GM12878 (cell line): ENCODE data around the gene EIF4E1B. TPM values are rescaled to one million over a fixed set of nuclear protein-coding genes. Genes with fewer than 3 reads are reported as not detected.

Experiments
- ATAC-seq: fragments of 200-7000 bp; cut with Tn5 transposase; 3 replicates; pipeline ENCODE4 v1.9.1; 2020; ENCODE audit warnings: mild to moderate bottlenecking, moderate library complexity
- BruUV-seq: library from RNA; stranded (reverse); fragments of 400-500 nt; replicated peaks from 2 replicates; lab custom pipeline; 2021; lab: Mats Ljungman, UMichigan
- CTCF ChIA-PET: fragments of 300-600 bp; sonication (Branson Sonifier 250); formaldehyde crosslinking; extraction: SDS; loops from one replicate; lab custom pipeline; 2021; ENCODE audit warnings: inconsistent platforms; lab: Yijun Ruan, JAX
- POLR2A ChIA-PET: fragments of 350-600 bp; formaldehyde crosslinking; extraction: SDS; loops from one replicate; lab custom pipeline; 2021; ENCODE audit warnings: inconsistent platforms; lab: Charles Lee
- RAD21 ChIA-PET: fragments of 300-600 bp; sonication (Branson Sonifier 250); formaldehyde crosslinking; loops from one replicate; lab custom pipeline; 2023; ENCODE audit warnings: antibody characterized with exemption; ENCODE audit not compliant: unreplicated experiment; lab: Charles Lee
- SMC1A ChIA-PET: fragments of 300-600 bp; sonication (Branson Sonifier 250); formaldehyde crosslinking; loops from one replicate; lab custom pipeline; 2023; ENCODE audit not compliant: unreplicated experiment, uncharacterized antibody; lab: Charles Lee
- DNase-seq: peaks from one replicate; pipeline ENCODE4 v3.0.0-alpha.2; 2011; ENCODE audit warnings: low read depth, low spot score
- FAIRE-seq: peaks from 3 replicates; lab custom pipeline; 2011; peaks lifted over from hg19 to GRCh38; lab: Jason Lieb, UNC
- H2AFZ ChIP-seq: 2 replicates; pipeline ENCODE4 v1.6.0; 2011; ENCODE audit warnings: low read depth, low read length, control low read depth; ENCODE audit not compliant: control insufficient read depth
- H3K27ac ChIP-seq: 2 replicates; pipeline ENCODE4 v1.5.1; 2011; ENCODE audit warnings: control low read depth; ENCODE audit not compliant: control insufficient read depth, insufficient read depth
- H3K27me3 ChIP-seq, 2 experiments: replicated peaks in 1 of 2; 2 replicates each; pipeline versions ENCODE4 v1.6.0 to v1.6.1; 2011; ENCODE audit warnings: low read length in 1 of 2; ENCODE audit not compliant: control insufficient read depth in 2 of 2, insufficient read depth in 2 of 2
- H3K36me3 ChIP-seq, 2 experiments: 2 replicates each; pipeline ENCODE4 v1.5.1; 2011; ENCODE audit warnings: low read length in 1 of 2; ENCODE audit not compliant: control insufficient read depth in 2 of 2, insufficient read depth in 2 of 2
- H3K4me1 ChIP-seq: 2 replicates; pipeline ENCODE4 v1.6.1; 2011; ENCODE audit warnings: mild to moderate bottlenecking, low read length, moderate library complexity, mixed read lengths; ENCODE audit not compliant: control insufficient read depth, insufficient read depth
- H3K4me2 ChIP-seq: 2 replicates; pipeline ENCODE4 v1.6.0; 2011; ENCODE audit warnings: control low read depth; ENCODE audit not compliant: control insufficient read depth, insufficient read depth
- H3K4me3 ChIP-seq: fragments of 200-600 bp; sonication (generic); 2 replicates; pipeline ENCODE4 v1.5.1; 2016
- H3K79me2 ChIP-seq: 2 replicates; pipeline ENCODE4 v1.6.0; 2011; ENCODE audit warnings: low read length; ENCODE audit not compliant: control insufficient read depth, insufficient read depth
- H3K9ac ChIP-seq: 2 replicates; pipeline ENCODE4 v1.8.0; 2011; ENCODE audit warnings: low read length, control low read depth, mixed read lengths; ENCODE audit not compliant: control insufficient read depth, insufficient read depth
- H3K9me3 ChIP-seq: replicated peaks from 3 replicates; pipeline ENCODE4 v1.5.1; 2011; ENCODE audit warnings: mild to moderate bottlenecking, low read length; ENCODE audit not compliant: control insufficient read depth, insufficient read depth
- H4K20me1 ChIP-seq: 2 replicates; pipeline ENCODE4 v1.6.0; 2011; ENCODE audit not compliant: control insufficient read depth, insufficient read depth
- GABPA ChIP-seq: IDR thresholded peaks from 2 replicates; pipeline ENCODE4 v1.6.1; 2014; ENCODE audit warnings: antibody characterized with exemption, low read depth, mild to moderate bottlenecking, inconsistent platforms
- SREBF1 ChIP-seq: IDR thresholded peaks from 2 replicates; pipeline ENCODE4 v1.6.1; 2012; ENCODE audit warnings: mild to moderate bottlenecking, low read length
- SUZ12 ChIP-seq: fragments of 200-600 bp; sonication (generic); IDR thresholded peaks from one replicate; pipeline ENCODE4 v1.6.1; 2018; ENCODE audit warnings: antibody characterized with exemption, mild to moderate bottlenecking; ENCODE audit not compliant: unreplicated experiment
- TAF1 ChIP-seq: IDR thresholded peaks from 2 replicates; pipeline ENCODE4 v1.6.1; 2011; ENCODE audit warnings: mild to moderate bottlenecking, low read depth, low read length, borderline replicate concordance
- ZSCAN29 ChIP-seq: fragments of 450-650 bp; IDR thresholded peaks from 2 replicates; pipeline ENCODE4 v1.6.1; 2017; ENCODE audit warnings: mild to moderate bottlenecking, moderate library complexity
- WGBS: methylation state at CpG from one replicate; pipeline ENCODE4 v1.1.6; 2016; ENCODE audit warnings: low lambda C conversion rate; ENCODE audit not compliant: insufficient replicate concordance, insufficient coverage; ENCODE audit errors: missing lambda C conversion rate; 5-methylcytosine and 5-hydroxymethylcytosine counted together
- in situ Hi-C: fragments of 300-500 bp; cut with MboI; formaldehyde crosslinking; loops from 9 replicates; pipeline ENCODE4 v1.14.3; 2018; ENCODE audit warnings: mixed read lengths
- intact Hi-C: fragments of 100-400 bp; cut with micrococcal nuclease; formaldehyde crosslinking; loops from one replicate; pipeline ENCODE4 v1.14.2; 2022; ENCODE audit not compliant: unreplicated experiment
- polyA plus RNA-seq, 11 experiments: library from polyadenylated mRNA; depleted of rRNA in 4 of 11; unstranded in 6 of 11; stranded (reverse) in 5 of 11; fragments of >200 nt; fragmentation: Nextera tagmentation in 4 of 11; fragmentation: Illumina TruSeq in 1 of 11; extraction: Ambion mirVana in 4 of 11; extraction: Trizol in 1 of 11; gene quantifications; 1 replicate in 1 of 11; 2 replicates in 10 of 11; pipeline versions ENCODE4 v1.2.1 to v1.2.3, GENCODE V29; 2011 to 2016; ENCODE audit warnings: inconsistent platforms in 2 of 11, missing spikeins in 2 of 11, low read depth in 1 of 11
- total RNA-seq, 4 experiments: library from RNA; depleted of rRNA in 3 of 4; stranded (reverse); fragments of >200 nt in 3 of 4; fragmentation: Illumina TruSeq in 1 of 4; extraction: Trizol in 1 of 4; gene quantifications; 2 replicates each; pipeline versions ENCODE4 v1.2.1 to v1.2.3, GENCODE V29; 2013 to 2021
- TF ChIP-seq, protein P1 (sequence below): fragments of 450-650 bp; formaldehyde crosslinking; IDR thresholded peaks from 2 replicates; pipeline ENCODE4 v1.5.0; 2022; ENCODE audit warnings: mild to moderate bottlenecking, missing genetic modification characterization

EIF4E1B gene
- total and polyA plus RNA-seq, 10 of the 15 experiments (the other 5 are each of a cell fraction or from before 2014, with no cell fraction given) = not detected

DNA sequence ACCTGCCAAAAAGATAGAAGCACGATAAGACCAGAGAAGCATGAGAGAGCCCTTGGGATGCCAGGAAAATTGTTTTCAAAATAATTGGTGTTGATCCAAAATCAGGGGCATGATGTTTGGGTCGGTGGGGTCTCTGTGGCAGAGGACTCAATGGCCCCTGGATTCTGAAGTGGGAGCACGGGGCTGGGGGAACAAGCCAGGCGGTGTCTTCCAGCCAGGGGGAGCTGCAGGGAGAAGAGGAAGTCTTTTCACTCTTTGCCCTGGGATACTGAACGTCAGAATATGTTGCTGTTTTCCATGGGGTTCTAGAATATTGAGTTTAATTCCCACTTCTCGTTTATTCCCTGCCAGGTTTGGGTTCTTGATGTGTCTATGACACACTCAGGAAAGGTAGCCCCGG is 37.2 kb downstream of the EIF4E1B start:
- ATAC-seq (no peak), DNase-seq (no peak), FAIRE-seq (no peak)
- Histone ChIP-seq H3K4me3 (no peak overlapping the region), H2AFZ (no peak overlapping the region), H4K20me1 (no peaks in the 10 kb centered on the region), H3K9me3 (no peaks in the 10 kb centered on the region), H3K4me2 (no peak overlapping the region), H3K27ac (no peak overlapping the region), H3K9ac (no peak overlapping the region), H3K79me2 (no peaks in the 10 kb centered on the region), H3K27me3 (no peaks in the 10 kb centered on the region; a peak in 1 of 4 replicates), H3K4me1 (no peaks in the 10 kb centered on the region), H3K36me3 (no peaks in the 10 kb centered on the region)
- 5% methylated on average over 7 of the region's 7 CpGs for WGBS
- no TSS peak for BruUV-seq
- RAD21 ChIA-PET = no interaction called here
- intact Hi-C loops = no loop called here
- TF ChIP-seq, protein P1, sequence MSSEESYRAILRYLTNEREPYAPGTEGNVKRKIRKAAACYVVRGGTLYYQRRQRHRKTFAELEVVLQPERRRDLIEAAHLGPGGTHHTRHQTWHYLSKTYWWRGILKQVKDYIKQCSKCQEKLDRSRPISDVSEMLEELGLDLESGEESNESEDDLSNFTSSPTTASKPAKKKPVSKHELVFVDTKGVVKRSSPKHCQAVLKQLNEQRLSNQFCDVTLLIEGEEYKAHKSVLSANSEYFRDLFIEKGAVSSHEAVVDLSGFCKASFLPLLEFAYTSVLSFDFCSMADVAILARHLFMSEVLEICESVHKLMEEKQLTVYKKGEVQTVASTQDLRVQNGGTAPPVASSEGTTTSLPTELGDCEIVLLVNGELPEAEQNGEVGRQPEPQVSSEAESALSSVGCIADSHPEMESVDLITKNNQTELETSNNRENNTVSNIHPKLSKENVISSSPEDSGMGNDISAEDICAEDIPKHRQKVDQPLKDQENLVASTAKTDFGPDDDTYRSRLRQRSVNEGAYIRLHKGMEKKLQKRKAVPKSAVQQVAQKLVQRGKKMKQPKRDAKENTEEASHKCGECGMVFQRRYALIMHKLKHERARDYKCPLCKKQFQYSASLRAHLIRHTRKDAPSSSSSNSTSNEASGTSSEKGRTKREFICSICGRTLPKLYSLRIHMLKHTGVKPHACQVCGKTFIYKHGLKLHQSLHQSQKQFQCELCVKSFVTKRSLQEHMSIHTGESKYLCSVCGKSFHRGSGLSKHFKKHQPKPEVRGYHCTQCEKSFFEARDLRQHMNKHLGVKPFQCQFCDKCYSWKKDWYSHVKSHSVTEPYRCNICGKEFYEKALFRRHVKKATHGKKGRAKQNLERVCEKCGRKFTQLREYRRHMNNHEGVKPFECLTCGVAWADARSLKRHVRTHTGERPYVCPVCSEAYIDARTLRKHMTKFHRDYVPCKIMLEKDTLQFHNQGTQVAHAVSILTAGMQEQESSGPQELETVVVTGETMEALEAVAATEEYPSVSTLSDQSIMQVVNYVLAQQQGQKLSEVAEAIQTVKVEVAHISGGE = no peak
- TF ChIP-seq GABPA = no peak
- no peak for TF ChIP-seq TAF1
- no peak for TF ChIP-seq ZSCAN29
- no peak for TF ChIP-seq SUZ12
- TF ChIP-seq SREBF1 = no peak
- SMC1A ChIA-PET = interaction anchor here (1.1 to 1.2 kb wide), 2 partner anchors 10 to 345 kb away, joined by 3 read pairs; no protein-coding TSS in a partner anchor
- POLR2A ChIA-PET = interaction anchor here (0.5 to 0.6 kb wide), 2 partner anchors 20 to 926 kb away, joined by 3 read pairs; partner anchors contain the start of gene TSPAN17
- CTCF ChIA-PET = interaction anchor here (3.8 kb wide), 1 partner anchor 8 kb away, joined by 21 read pairs; no protein-coding TSS in a partner anchor
- in situ Hi-C loops = no loop called here
